Measurements from ENCODE around the gene STARD4.

DNA sequence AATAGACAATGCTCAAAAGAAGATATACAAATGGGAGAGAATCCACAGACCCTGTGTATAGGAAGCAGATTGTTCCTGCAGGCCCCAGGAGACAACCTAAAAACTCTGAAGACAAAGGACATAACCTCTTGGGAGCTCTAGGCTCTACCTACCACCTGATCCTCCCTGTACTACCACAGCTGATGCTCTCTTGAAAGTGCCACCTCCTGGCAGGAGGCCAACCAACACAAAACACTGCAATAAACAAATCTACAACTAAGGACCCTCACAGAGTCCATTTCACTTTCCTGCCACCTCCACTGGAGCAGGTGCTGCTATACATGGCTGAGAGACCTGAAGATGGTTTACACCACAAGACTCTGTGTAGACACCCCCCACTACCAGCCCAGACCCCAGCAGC lies 49.0 kb downstream of the STARD4 start:
- TF ChIP-seq, protein P1, sequence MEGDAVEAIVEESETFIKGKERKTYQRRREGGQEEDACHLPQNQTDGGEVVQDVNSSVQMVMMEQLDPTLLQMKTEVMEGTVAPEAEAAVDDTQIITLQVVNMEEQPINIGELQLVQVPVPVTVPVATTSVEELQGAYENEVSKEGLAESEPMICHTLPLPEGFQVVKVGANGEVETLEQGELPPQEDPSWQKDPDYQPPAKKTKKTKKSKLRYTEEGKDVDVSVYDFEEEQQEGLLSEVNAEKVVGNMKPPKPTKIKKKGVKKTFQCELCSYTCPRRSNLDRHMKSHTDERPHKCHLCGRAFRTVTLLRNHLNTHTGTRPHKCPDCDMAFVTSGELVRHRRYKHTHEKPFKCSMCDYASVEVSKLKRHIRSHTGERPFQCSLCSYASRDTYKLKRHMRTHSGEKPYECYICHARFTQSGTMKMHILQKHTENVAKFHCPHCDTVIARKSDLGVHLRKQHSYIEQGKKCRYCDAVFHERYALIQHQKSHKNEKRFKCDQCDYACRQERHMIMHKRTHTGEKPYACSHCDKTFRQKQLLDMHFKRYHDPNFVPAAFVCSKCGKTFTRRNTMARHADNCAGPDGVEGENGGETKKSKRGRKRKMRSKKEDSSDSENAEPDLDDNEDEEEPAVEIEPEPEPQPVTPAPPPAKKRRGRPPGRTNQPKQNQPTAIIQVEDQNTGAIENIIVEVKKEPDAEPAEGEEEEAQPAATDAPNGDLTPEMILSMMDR (IDR thresholded peaks at IDR 0.05), result no peak
- TF ChIP-seq POLR2A (IDR thresholded peaks at IDR 0.05), result no peak

Data from esophagus squamous epithelium (tissue), 4 donors.